Neural cell (in vitro differentiated cells): Measurements from ENCODE around the gene TCTN1.

Source experiments
- CTCF ChIP-seq: fragments of 450-650 bp; IDR thresholded peaks from 2 replicates; pipeline ENCODE4 v1.5.1; 2014; ENCODE audit warnings: antibody characterized with exemption, mild to moderate bottlenecking, moderate library complexity; ENCODE audit not compliant: poor library complexity, severe bottlenecking
- POLR2AphosphoS5 ChIP-seq: IDR thresholded peaks from 2 replicates; pipeline ENCODE4 v1.6.1; 2012

GRCh38 chr12:110647631-110648040 is 33.7 kb downstream of the TCTN1 start:
- TF ChIP-seq CTCF: no peak
- TF ChIP-seq POLR2AphosphoS5: no peak
